ENCODE data around the gene CD9.

DNA sequence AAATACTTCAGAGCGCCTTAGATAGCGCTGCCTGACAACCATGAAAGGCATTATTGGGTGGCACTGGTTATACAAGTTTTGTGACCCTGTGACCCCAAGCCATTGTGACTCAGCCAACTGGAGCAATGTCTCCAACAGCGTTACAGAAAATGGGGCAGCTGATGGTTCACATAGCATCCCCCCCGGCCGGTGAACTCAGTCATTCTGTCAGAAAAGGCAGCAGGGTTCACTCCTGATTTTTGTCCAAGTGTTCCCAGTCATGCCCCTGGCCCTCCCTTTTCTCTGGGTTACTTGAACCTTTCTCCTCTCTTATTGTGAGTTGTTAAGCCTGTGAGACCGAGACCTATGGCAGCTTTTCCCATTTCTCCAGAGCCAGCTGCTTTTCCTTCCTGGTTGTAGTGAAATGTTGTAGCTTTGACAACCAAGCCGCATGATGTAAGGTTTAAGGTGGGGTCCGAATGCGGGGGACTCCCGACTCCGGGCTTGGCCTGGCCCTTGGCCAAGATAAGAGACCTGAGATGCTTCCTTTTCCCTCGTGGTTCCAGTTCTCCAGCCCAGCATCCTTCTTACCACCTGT lies 22.0 kb downstream of the CD9 start:
- TF ChIP-seq, protein P1, sequence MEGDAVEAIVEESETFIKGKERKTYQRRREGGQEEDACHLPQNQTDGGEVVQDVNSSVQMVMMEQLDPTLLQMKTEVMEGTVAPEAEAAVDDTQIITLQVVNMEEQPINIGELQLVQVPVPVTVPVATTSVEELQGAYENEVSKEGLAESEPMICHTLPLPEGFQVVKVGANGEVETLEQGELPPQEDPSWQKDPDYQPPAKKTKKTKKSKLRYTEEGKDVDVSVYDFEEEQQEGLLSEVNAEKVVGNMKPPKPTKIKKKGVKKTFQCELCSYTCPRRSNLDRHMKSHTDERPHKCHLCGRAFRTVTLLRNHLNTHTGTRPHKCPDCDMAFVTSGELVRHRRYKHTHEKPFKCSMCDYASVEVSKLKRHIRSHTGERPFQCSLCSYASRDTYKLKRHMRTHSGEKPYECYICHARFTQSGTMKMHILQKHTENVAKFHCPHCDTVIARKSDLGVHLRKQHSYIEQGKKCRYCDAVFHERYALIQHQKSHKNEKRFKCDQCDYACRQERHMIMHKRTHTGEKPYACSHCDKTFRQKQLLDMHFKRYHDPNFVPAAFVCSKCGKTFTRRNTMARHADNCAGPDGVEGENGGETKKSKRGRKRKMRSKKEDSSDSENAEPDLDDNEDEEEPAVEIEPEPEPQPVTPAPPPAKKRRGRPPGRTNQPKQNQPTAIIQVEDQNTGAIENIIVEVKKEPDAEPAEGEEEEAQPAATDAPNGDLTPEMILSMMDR (IDR thresholded peaks at IDR 0.05): no peak
- no peak for TF ChIP-seq POLR2A (IDR thresholded peaks at IDR 0.05)
